GM12878 (cell line): ENCODE data around the gene GIMAP1. TPM values are rescaled to one million over a fixed set of nuclear protein-coding genes. Genes with fewer than 3 reads are reported as not detected.

Experiments
- ATAC-seq: fragments of 200-7000 bp; cut with Tn5 transposase; 3 replicates; pipeline ENCODE4 v1.9.1; 2020; ENCODE audit warnings: mild to moderate bottlenecking, moderate library complexity
- BruUV-seq: library from RNA; stranded (reverse); fragments of 400-500 nt; replicated peaks from 2 replicates; lab custom pipeline; 2021; lab: Mats Ljungman, UMichigan
- CTCF ChIA-PET: fragments of 300-600 bp; sonication (Branson Sonifier 250); formaldehyde crosslinking; extraction: SDS; loops from one replicate; lab custom pipeline; 2021; ENCODE audit warnings: inconsistent platforms; lab: Yijun Ruan, JAX
- POLR2A ChIA-PET: fragments of 350-600 bp; formaldehyde crosslinking; extraction: SDS; loops from one replicate; lab custom pipeline; 2021; ENCODE audit warnings: inconsistent platforms; lab: Charles Lee
- RAD21 ChIA-PET: fragments of 300-600 bp; sonication (Branson Sonifier 250); formaldehyde crosslinking; loops from one replicate; lab custom pipeline; 2023; ENCODE audit warnings: antibody characterized with exemption; ENCODE audit not compliant: unreplicated experiment; lab: Charles Lee
- SMC1A ChIA-PET: fragments of 300-600 bp; sonication (Branson Sonifier 250); formaldehyde crosslinking; loops from one replicate; lab custom pipeline; 2023; ENCODE audit not compliant: unreplicated experiment, uncharacterized antibody; lab: Charles Lee
- DNase-seq: peaks from one replicate; pipeline ENCODE4 v3.0.0-alpha.2; 2011; ENCODE audit warnings: low read depth, low spot score
- FAIRE-seq: peaks from 3 replicates; lab custom pipeline; 2011; peaks lifted over from hg19 to GRCh38; lab: Jason Lieb, UNC
- H2AFZ ChIP-seq: 2 replicates; pipeline ENCODE4 v1.6.0; 2011; ENCODE audit warnings: low read depth, low read length, control low read depth; ENCODE audit not compliant: control insufficient read depth
- H3K27ac ChIP-seq: 2 replicates; pipeline ENCODE4 v1.5.1; 2011; ENCODE audit warnings: control low read depth; ENCODE audit not compliant: control insufficient read depth, insufficient read depth
- H3K27me3 ChIP-seq, 2 experiments: replicated peaks in 1 of 2; 2 replicates each; pipeline versions ENCODE4 v1.6.0 to v1.6.1; 2011; ENCODE audit warnings: low read length in 1 of 2; ENCODE audit not compliant: control insufficient read depth in 2 of 2, insufficient read depth in 2 of 2
- H3K36me3 ChIP-seq, 2 experiments: 2 replicates each; pipeline ENCODE4 v1.5.1; 2011; ENCODE audit warnings: low read length in 1 of 2; ENCODE audit not compliant: control insufficient read depth in 2 of 2, insufficient read depth in 2 of 2
- H3K4me1 ChIP-seq: 2 replicates; pipeline ENCODE4 v1.6.1; 2011; ENCODE audit warnings: mild to moderate bottlenecking, low read length, moderate library complexity, mixed read lengths; ENCODE audit not compliant: control insufficient read depth, insufficient read depth
- H3K4me2 ChIP-seq: 2 replicates; pipeline ENCODE4 v1.6.0; 2011; ENCODE audit warnings: control low read depth; ENCODE audit not compliant: control insufficient read depth, insufficient read depth
- H3K4me3 ChIP-seq: fragments of 200-600 bp; sonication (generic); 2 replicates; pipeline ENCODE4 v1.5.1; 2016
- H3K79me2 ChIP-seq: 2 replicates; pipeline ENCODE4 v1.6.0; 2011; ENCODE audit warnings: low read length; ENCODE audit not compliant: control insufficient read depth, insufficient read depth
- H3K9ac ChIP-seq: 2 replicates; pipeline ENCODE4 v1.8.0; 2011; ENCODE audit warnings: low read length, control low read depth, mixed read lengths; ENCODE audit not compliant: control insufficient read depth, insufficient read depth
- H3K9me3 ChIP-seq: replicated peaks from 3 replicates; pipeline ENCODE4 v1.5.1; 2011; ENCODE audit warnings: mild to moderate bottlenecking, low read length; ENCODE audit not compliant: control insufficient read depth, insufficient read depth
- H4K20me1 ChIP-seq: 2 replicates; pipeline ENCODE4 v1.6.0; 2011; ENCODE audit not compliant: control insufficient read depth, insufficient read depth
- ATF3 ChIP-seq: IDR thresholded peaks from 2 replicates; pipeline ENCODE4 v1.6.1; 2011; ENCODE audit warnings: low read depth, mild to moderate bottlenecking, low read length, moderate library complexity, borderline replicate concordance; ENCODE audit errors: extremely low read depth
- CBFB ChIP-seq: IDR thresholded peaks from 2 replicates; pipeline ENCODE4 v1.6.1; 2016; ENCODE audit warnings: antibody characterized with exemption, low read depth
- E4F1 ChIP-seq: fragments of 450-650 bp; IDR thresholded peaks from 2 replicates; pipeline ENCODE4 v1.6.1; 2018; ENCODE audit warnings: borderline replicate concordance, mild to moderate bottlenecking; ENCODE audit not compliant: partially characterized antibody
- IKZF1 ChIP-seq: fragments of 450-650 bp; conservative IDR thresholded peaks from 2 replicates; pipeline ENCODE4 v1.6.1; 2017; ENCODE audit warnings: antibody characterized with exemption, mild to moderate bottlenecking
- JUNB ChIP-seq: IDR thresholded peaks from 2 replicates; pipeline ENCODE4 v1.6.1; 2016; ENCODE audit warnings: antibody characterized with exemption, mild to moderate bottlenecking
- POLR2AphosphoS5 ChIP-seq: IDR thresholded peaks from 2 replicates; pipeline ENCODE4 v1.6.1; 2011; ENCODE audit warnings: mild to moderate bottlenecking, low read length, inconsistent platforms
- ZNF687 ChIP-seq: fragments of 450-650 bp; IDR thresholded peaks from 2 replicates; pipeline ENCODE4 v1.6.1; 2017; ENCODE audit warnings: mild to moderate bottlenecking, moderate library complexity
- ZZZ3 ChIP-seq: IDR thresholded peaks from 2 replicates; pipeline ENCODE4 v1.6.1; 2011; ENCODE audit warnings: low read depth; ENCODE audit not compliant: control insufficient read depth, insufficient read length
- in situ Hi-C: fragments of 300-500 bp; cut with MboI; formaldehyde crosslinking; loops from 9 replicates; pipeline ENCODE4 v1.14.3; 2018; ENCODE audit warnings: mixed read lengths
- intact Hi-C: fragments of 100-400 bp; cut with micrococcal nuclease; formaldehyde crosslinking; loops from one replicate; pipeline ENCODE4 v1.14.2; 2022; ENCODE audit not compliant: unreplicated experiment
- polyA plus RNA-seq, 11 experiments: library from polyadenylated mRNA; depleted of rRNA in 4 of 11; unstranded in 6 of 11; stranded (reverse) in 5 of 11; fragments of >200 nt; fragmentation: Nextera tagmentation in 4 of 11; fragmentation: Illumina TruSeq in 1 of 11; extraction: Ambion mirVana in 4 of 11; extraction: Trizol in 1 of 11; gene quantifications; 1 replicate in 1 of 11; 2 replicates in 10 of 11; pipeline versions ENCODE4 v1.2.1 to v1.2.3, GENCODE V29; 2011 to 2016; ENCODE audit warnings: inconsistent platforms in 2 of 11, missing spikeins in 2 of 11, low read depth in 1 of 11
- total RNA-seq, 4 experiments: library from RNA; depleted of rRNA in 3 of 4; stranded (reverse); fragments of >200 nt in 3 of 4; fragmentation: Illumina TruSeq in 1 of 4; extraction: Trizol in 1 of 4; gene quantifications; 2 replicates each; pipeline versions ENCODE4 v1.2.1 to v1.2.3, GENCODE V29; 2013 to 2021
- TF ChIP-seq, protein P1 (sequence below): fragments of 150-350 bp; IDR thresholded peaks from 2 replicates; pipeline ENCODE4 v1.6.1; 2016; ENCODE audit warnings: low read depth, low read length
- TF ChIP-seq, protein P2 (sequence below): fragments of 450-650 bp; formaldehyde crosslinking; IDR thresholded peaks from 2 replicates; pipeline ENCODE4 v1.4.0; 2020; ENCODE audit warnings: mild to moderate bottlenecking, moderate library complexity

GIMAP1 gene
- total and polyA plus RNA-seq, 10 of the 15 experiments (the other 5 are each of a cell fraction or from before 2014, with no cell fraction given) = 0.16 to 1.9 (median 1.1) TPM

DNA sequence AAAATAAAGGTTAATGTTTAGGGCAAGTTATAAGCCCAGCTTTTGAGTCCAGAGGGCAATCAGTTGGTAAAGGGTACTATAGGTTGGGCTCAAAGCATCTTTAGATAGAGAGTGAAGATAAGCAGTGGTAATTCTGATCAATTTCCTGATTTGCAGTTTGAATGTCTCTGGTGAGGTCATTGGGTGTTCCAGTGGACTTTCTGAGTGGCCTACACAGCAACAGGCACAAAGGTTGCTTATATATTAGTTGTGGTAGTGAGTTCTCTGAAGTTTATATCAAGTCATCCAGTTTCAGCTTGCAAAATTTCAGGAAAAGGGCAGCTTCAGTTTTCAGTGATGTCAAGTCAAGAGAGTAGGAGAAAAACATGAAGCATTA is 49.9 kb downstream of the GIMAP1 start:
- no TSS peak for BruUV-seq
- in situ Hi-C loops = no loop called here
- TF ChIP-seq, protein P1, sequence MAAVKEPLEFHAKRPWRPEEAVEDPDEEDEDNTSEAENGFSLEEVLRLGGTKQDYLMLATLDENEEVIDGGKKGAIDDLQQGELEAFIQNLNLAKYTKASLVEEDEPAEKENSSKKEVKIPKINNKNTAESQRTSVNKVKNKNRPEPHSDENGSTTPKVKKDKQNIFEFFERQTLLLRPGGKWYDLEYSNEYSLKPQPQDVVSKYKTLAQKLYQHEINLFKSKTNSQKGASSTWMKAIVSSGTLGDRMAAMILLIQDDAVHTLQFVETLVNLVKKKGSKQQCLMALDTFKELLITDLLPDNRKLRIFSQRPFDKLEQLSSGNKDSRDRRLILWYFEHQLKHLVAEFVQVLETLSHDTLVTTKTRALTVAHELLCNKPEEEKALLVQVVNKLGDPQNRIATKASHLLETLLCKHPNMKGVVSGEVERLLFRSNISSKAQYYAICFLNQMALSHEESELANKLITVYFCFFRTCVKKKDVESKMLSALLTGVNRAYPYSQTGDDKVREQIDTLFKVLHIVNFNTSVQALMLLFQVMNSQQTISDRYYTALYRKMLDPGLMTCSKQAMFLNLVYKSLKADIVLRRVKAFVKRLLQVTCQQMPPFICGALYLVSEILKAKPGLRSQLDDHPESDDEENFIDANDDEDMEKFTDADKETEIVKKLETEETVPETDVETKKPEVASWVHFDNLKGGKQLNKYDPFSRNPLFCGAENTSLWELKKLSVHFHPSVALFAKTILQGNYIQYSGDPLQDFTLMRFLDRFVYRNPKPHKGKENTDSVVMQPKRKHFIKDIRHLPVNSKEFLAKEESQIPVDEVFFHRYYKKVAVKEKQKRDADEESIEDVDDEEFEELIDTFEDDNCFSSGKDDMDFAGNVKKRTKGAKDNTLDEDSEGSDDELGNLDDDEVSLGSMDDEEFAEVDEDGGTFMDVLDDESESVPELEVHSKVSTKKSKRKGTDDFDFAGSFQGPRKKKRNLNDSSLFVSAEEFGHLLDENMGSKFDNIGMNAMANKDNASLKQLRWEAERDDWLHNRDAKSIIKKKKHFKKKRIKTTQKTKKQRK = no peak
- TF ChIP-seq IKZF1 (no peak), ATF3 (no peak), JUNB (no peak), ZZZ3 (no peak), E4F1 (no peak), ZNF687 (no peak), CBFB (no peak), POLR2AphosphoS5 (no peak)
- TF ChIP-seq, protein P2, sequence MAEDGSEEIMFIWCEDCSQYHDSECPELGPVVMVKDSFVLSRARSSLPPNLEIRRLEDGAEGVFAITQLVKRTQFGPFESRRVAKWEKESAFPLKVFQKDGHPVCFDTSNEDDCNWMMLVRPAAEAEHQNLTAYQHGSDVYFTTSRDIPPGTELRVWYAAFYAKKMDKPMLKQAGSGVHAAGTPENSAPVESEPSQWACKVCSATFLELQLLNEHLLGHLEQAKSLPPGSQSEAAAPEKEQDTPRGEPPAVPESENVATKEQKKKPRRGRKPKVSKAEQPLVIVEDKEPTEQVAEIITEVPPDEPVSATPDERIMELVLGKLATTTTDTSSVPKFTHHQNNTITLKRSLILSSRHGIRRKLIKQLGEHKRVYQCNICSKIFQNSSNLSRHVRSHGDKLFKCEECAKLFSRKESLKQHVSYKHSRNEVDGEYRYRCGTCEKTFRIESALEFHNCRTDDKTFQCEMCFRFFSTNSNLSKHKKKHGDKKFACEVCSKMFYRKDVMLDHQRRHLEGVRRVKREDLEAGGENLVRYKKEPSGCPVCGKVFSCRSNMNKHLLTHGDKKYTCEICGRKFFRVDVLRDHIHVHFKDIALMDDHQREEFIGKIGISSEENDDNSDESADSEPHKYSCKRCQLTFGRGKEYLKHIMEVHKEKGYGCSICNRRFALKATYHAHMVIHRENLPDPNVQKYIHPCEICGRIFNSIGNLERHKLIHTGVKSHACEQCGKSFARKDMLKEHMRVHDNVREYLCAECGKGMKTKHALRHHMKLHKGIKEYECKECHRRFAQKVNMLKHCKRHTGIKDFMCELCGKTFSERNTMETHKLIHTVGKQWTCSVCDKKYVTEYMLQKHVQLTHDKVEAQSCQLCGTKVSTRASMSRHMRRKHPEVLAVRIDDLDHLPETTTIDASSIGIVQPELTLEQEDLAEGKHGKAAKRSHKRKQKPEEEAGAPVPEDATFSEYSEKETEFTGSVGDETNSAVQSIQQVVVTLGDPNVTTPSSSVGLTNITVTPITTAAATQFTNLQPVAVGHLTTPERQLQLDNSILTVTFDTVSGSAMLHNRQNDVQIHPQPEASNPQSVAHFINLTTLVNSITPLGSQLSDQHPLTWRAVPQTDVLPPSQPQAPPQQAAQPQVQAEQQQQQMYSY (CRISPR knock-in tag) = no peak

More for the DNA sequence above, 49.9 kb downstream of the GIMAP1 start:
- H3K79me2 ChIP-seq = no peaks in the 10 kb centered on the region
- RAD21 ChIA-PET = no interaction called here
- DNase-seq (no peak), ATAC-seq (no peak), FAIRE-seq (no peak)
- intact Hi-C loops = no loop called here
- H3K27ac ChIP-seq = no peak overlapping the region
- H3K4me1 ChIP-seq = no peaks in the 10 kb centered on the region
- SMC1A ChIA-PET = interaction anchor here (1.3 kb wide), 1 partner anchor 129 kb away, joined by 3 read pairs; no protein-coding TSS in a partner anchor
- no peak overlapping the region for H3K4me2 ChIP-seq
- CTCF ChIA-PET = interaction anchor here (0.9 to 1.1 kb wide), 2 partner anchors 13 to 220 kb away, joined by 3 to 4 read pairs; no protein-coding TSS in a partner anchor
- H3K27me3 ChIP-seq = no peaks in the 10 kb centered on the region
- POLR2A ChIA-PET = interaction anchor here (0.5 kb wide), 1 partner anchor 243 kb away, joined by 3 read pairs; no protein-coding TSS in a partner anchor
- no peak overlapping the region for H2AFZ ChIP-seq
- H3K36me3 ChIP-seq = no peaks in the 10 kb centered on the region
- H3K4me3 ChIP-seq = no peak overlapping the region
- no peaks in the 10 kb centered on the region for H3K9me3 ChIP-seq
- H3K9ac ChIP-seq = no peak overlapping the region
- H4K20me1 ChIP-seq = no peaks in the 10 kb centered on the region
